HS-27A (cell line): ENCODE measurements around the gene ZCCHC10.
"Not testable (repeated sequence)": the region's sequence is repeated elsewhere in the genome, so short reads cannot be mapped to it uniquely, and the experiment has no call there.

Experiments used
- DNase-seq: peaks from one replicate; pipeline ENCODE4 v3.0.0-alpha.2; 2012; ENCODE audit warnings: low read depth, missing footprints

The ZCCHC10 gene

GRCh38 chr5:133041910-133042309 is 15.6 kb upstream of the ZCCHC10 start:
- no peak for DNase-seq

- DNase-seq, result no peak
Measured at GRCh38 chr5:133041157-133041784, 14.9 kb upstream of the ZCCHC10 start.

- not testable (repeated sequence) for DNase-seq
Measured at GRCh38 chr5:133036677-133037076, 10.3 kb upstream of the ZCCHC10 start.

GRCh38 chr5:133035224-133035623 is 8.9 kb upstream of the ZCCHC10 start:
- no peak for DNase-seq

- no peak for DNase-seq
Measured at GRCh38 chr5:133034064-133034463, 7.7 kb upstream of the ZCCHC10 start.

GRCh38 chr5:133032852-133033742 is 6.7 kb upstream of the ZCCHC10 start:
- no peak for DNase-seq

GRCh38 chr5:133030343-133031005 is 4.1 kb upstream of the ZCCHC10 start:
- no peak for DNase-seq

GRCh38 chr5:133029416-133029815 is 3.1 kb upstream of the ZCCHC10 start:
- no peak for DNase-seq

- DNase-seq, result no peak
Measured at GRCh38 chr5:133026664-133027153, 360 bp upstream of the ZCCHC10 start.

- DNase-seq, result not testable (repeated sequence)
Measured at GRCh38 chr5:133019471-133019870, 6.9 kb downstream of the ZCCHC10 start.

- DNase-seq, result no peak
Measured at GRCh38 chr5:133017964-133018363, 8.4 kb downstream of the ZCCHC10 start.

- DNase-seq, result no peak
Measured at GRCh38 chr5:133015466-133015865, 10.9 kb downstream of the ZCCHC10 start.

- not testable (repeated sequence) for DNase-seq
Measured at GRCh38 chr5:133008455-133008854, 17.9 kb downstream of the ZCCHC10 start.

- DNase-seq, result no peak
Measured at GRCh38 chr5:133006653-133007052, 19.7 kb downstream of the ZCCHC10 start.

- DNase-seq, result no peak
Measured at GRCh38 chr5:132999246-132999645, 27.1 kb downstream of the ZCCHC10 start.

- DNase-seq, result no peak
Measured at GRCh38 chr5:132998556-132998955, 27.8 kb downstream of the ZCCHC10 start.

GRCh38 chr5:132996307-132996706 is 30.0 kb downstream of the ZCCHC10 start:
- no peak for DNase-seq

GRCh38 chr5:132987531-132988408 is 38.6 kb downstream of the ZCCHC10 start:
- DNase-seq, result no peak

- not testable (repeated sequence) for DNase-seq
Measured at GRCh38 chr5:132982971-132983370, 43.4 kb downstream of the ZCCHC10 start.

GRCh38 chr5:132981288-132981687 is 45.1 kb downstream of the ZCCHC10 start:
- no peak for DNase-seq

- DNase-seq, result no peak
Measured at GRCh38 chr5:132979976-132980375, 46.4 kb downstream of the ZCCHC10 start.
